GM12878 (cell line): ENCODE measurements around the gene ZNF385A. TPM values are rescaled to one million over a fixed set of nuclear protein-coding genes. Genes with fewer than 3 reads are reported as not detected.

Experiments used
- ASH2L ChIP-seq: fragments of 300-600, 200-600 bp; sonication (generic); IDR thresholded peaks from 2 replicates; pipeline ENCODE4 v1.6.1; 2017; ENCODE audit warnings: low read depth, mild to moderate bottlenecking, borderline replicate concordance
- IKZF1 ChIP-seq: fragments of 450-650 bp; conservative IDR thresholded peaks from 2 replicates; pipeline ENCODE4 v1.6.1; 2017; ENCODE audit warnings: antibody characterized with exemption, mild to moderate bottlenecking
- MTA2 ChIP-seq: fragments of 450-650 bp; IDR thresholded peaks from 2 replicates; pipeline ENCODE4 v1.6.1; 2016; ENCODE audit warnings: low read depth, mild to moderate bottlenecking, moderate library complexity
- PBX3 ChIP-seq: IDR thresholded peaks from 2 replicates; pipeline ENCODE4 v1.6.1; 2011; ENCODE audit warnings: mild to moderate bottlenecking, low read depth, low read length, moderate library complexity; ENCODE audit not compliant: insufficient replicate concordance
- PKNOX1 ChIP-seq: fragments of 450-650 bp; IDR thresholded peaks from 2 replicates; pipeline ENCODE4 v1.6.1; 2016; ENCODE audit warnings: mild to moderate bottlenecking
- RELB ChIP-seq: fragments of 450-650 bp; IDR thresholded peaks from 2 replicates; pipeline ENCODE4 v1.6.1; 2017; ENCODE audit warnings: low read depth, mild to moderate bottlenecking, moderate library complexity
- SPI1 ChIP-seq: IDR thresholded peaks from 2 replicates; pipeline ENCODE4 v1.6.1; 2011; ENCODE audit warnings: low read depth, mild to moderate bottlenecking, low read length, moderate library complexity, borderline replicate concordance; ENCODE audit not compliant: insufficient read depth
- ZNF274 ChIP-seq: IDR thresholded peaks from one replicate; pipeline ENCODE4 v1.8.0; 2011; ENCODE audit not compliant: insufficient read length, insufficient read depth
- polyA plus RNA-seq, 11 experiments: library from polyadenylated mRNA; depleted of rRNA in 4 of 11; unstranded in 6 of 11; stranded (reverse) in 5 of 11; fragments of >200 nt; fragmentation: Nextera tagmentation in 4 of 11; fragmentation: Illumina TruSeq in 1 of 11; extraction: Ambion mirVana in 4 of 11; extraction: Trizol in 1 of 11; gene quantifications; 1 replicate in 1 of 11; 2 replicates in 10 of 11; pipeline versions ENCODE4 v1.2.1 to v1.2.3, GENCODE V29; 2011 to 2016; ENCODE audit warnings: inconsistent platforms in 2 of 11, missing spikeins in 2 of 11, low read depth in 1 of 11
- total RNA-seq, 4 experiments: library from RNA; depleted of rRNA in 3 of 4; stranded (reverse); fragments of >200 nt in 3 of 4; fragmentation: Illumina TruSeq in 1 of 4; extraction: Trizol in 1 of 4; gene quantifications; 2 replicates each; pipeline versions ENCODE4 v1.2.1 to v1.2.3, GENCODE V29; 2013 to 2021

Gene ZNF385A
- total and polyA plus RNA-seq, 10 of the 15 experiments (the other 5 are each of a cell fraction or from before 2014, with no cell fraction given): 0.26 to 26.1 (median 4.9) TPM

- peak; percentile 39; the same call in 1 of the 2 replicates for TF ChIP-seq MTA2
- peak; percentile 61; the same call in 1 of the 2 replicates for TF ChIP-seq SPI1
- TF ChIP-seq PKNOX1: peak; percentile 64; the same call in 1 of the 2 replicates
- no peak for TF ChIP-seq PBX3
- TF ChIP-seq IKZF1: peak; percentile 81
- no peak for TF ChIP-seq ASH2L
- TF ChIP-seq ZNF274: no peak
- peak; percentile 32; the same call in 1 of the 2 replicates for TF ChIP-seq RELB
- TF ChIP-seq, all 136 proteins: peak for 14
Measured at GRCh38 chr12:54413284-54414190, 29.0 kb upstream of the ZNF385A start (continued).
